Stimulated activated CD4-positive, alpha-beta T cell treated with anti-CD3 and anti-CD28 coated beads, TNF-alpha, amount 100 ng/mL, for 24 hours (primary cell): ENCODE results near the gene MFSD2A.
"Not testable (repeated sequence)": the region's sequence is repeated elsewhere in the genome, so short reads cannot be mapped to it uniquely, and the experiment has no call there.

ENCODE experiments used
- DNase-seq, 3 experiments: peaks; one replicate each; pipeline ENCODE4 v3.0.0-alpha.2; 2020; ENCODE audit warnings: low read depth in 3 of 3

MFSD2A gene

DNA sequence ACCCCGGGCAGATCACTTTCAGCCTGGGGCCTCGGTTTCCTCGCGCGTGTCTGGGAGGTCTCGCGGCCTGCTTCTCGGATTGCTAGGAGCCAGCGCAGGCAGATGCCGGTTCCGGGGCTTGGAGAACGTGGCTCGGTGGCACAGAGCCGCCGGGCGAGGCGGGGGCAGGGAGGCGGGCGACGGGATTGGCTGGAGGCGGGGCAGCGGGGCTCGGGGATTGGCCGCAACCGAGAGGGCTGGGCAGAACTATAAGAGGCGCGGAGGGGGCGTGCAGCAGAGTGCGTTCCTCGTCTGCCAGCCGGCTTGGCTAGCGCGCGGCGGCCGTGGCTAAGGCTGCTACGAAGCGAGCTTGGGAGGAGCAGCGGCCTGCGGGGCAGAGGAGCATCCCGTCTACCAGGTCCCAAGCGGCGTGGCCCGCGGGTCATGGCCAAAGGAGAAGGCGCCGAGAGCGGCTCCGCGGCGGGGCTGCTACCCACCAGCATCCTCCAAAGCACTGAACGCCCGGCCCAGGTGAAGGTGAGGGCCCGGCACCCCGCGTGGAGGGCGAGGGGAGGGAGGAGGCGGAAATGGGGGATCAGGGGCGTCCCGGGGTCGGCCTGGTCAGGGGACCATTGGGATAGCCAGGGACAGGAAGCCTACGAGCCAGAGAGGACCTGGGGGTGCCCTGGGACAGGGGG is at the start of gene MFSD2A:
Gene MFSD2A (plus strand): TSS at position 276 of the 677 bp plus-strand sequence. CDS start 148 bp downstream, at position 424.
- peak; percentile 86 to 95 (median 86) for DNase-seq

DNA sequence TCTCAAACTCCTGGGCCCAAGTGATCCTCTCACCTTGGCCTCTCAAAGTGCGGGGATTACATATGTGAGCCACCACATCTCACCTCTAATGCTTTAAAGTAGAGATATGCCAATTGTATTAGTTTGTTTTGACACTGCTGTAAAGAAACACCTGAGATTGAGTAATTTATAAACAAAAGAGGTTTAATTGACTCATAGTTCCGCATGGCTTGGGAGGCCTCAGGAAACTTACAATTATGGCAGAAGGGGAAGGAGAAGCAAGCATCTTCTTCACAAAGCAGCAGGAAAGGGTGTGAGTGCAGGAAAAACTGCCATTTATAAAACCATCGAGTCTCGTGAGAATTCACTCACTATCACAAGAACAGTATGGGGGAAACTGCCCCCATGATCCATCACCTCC is 49.8 kb upstream of the MFSD2A start:
- DNase-seq: no peak

DNA sequence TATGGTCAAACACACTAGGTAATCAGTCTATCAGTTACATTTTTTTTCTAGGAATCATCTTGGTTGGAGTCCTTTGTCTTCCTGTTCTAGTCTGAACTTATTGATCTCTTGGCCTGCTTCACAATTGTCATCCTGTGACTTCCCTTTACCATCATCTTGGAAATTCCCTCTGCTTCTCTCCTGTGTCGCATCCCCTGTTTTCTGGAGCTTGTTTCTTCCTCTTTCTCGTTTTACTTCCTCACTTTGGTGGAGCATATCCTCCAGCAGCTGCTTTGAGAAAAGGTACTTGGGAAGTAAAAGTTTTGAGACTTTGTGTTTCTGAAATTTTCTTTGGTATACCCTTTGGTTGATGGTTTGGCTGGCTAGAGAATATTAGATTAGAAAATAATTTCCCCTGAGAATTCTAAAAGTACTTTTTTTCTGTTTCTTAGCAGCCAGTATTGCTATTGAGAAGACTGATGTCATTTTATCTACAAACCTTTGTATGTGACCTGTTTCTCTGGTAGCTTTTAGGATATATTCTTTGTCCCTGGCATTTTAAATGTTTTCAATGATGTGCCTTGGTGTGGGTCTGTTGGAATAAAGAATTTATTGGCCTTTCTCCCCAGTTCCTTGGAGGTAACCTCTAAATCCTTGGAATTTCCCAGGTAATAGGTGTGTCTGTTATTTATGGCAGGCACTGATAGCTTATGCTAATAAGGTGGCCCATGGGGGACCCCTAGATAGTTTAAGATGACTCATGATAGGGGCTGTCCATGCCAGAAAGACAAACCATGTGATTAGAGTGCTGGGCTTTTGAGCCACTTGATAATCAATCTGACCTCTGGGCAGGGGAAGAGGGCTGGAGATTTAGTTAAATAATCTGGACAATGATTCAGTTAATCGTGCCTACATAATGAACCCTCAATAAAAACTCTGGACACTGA is 47.2 kb upstream of the MFSD2A start:
- no peak for DNase-seq

DNA sequence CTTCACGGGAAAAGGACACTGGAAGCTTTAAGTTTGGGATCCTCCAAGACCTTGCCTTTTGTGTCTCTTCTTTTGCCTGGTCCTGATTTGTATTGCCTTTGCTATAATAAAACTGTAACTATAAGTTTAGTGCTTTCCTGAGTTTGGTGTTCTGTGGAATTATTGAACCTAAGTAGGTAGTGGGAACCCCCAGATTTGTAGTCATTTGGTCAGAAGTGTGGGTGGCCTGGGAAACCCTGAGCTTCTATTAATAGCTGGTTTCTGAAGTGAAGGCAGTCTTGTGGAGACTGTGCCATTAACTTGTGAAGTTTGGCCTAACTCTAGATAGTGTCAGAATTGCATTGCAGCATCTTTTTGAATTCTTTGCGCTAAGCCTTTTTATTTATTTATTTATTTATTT is 46.4 kb upstream of the MFSD2A start:
- no peak for DNase-seq

DNA sequence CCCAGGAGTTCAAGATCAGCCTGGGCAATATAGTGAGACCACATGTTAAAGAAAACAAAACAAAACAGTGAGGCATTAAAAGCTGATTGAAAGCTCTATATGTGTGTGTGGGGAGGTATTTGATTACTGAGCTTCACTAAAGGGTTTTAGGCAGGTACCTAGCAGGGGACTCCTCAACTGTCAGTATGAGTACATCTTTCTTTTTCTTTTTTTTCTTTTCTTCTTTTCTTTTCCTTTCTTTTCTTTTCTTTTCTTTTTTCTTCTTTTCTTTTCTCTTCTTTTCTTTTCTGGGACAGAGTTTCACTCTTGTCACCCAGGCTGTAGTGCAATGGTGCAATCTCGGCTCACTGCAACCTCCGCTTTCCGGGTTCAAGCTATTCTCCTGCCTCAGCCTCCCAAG is 44.7 kb upstream of the MFSD2A start:
- DNase-seq: no peak

DNA sequence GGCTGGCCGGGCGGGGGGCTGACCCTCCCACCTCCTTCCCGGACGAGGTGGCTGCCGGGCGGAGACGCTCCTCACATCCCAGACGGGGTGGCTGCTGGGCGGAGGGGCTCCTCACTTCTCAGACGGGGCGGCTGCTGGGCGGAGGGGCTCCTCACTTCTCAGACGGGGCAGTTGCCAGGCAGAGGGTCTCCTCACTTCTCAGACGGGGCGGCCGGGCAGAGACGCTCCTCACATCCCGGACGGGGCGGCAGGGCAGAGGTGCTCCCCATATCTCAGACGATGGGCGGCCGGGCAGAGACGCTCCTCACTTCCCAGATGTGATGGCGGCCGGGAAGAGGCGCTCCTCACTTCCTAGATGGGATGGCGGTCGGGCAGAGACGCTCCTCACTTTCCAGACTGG is 41.8 kb upstream of the MFSD2A start:
- DNase-seq: not testable (repeated sequence)

DNA sequence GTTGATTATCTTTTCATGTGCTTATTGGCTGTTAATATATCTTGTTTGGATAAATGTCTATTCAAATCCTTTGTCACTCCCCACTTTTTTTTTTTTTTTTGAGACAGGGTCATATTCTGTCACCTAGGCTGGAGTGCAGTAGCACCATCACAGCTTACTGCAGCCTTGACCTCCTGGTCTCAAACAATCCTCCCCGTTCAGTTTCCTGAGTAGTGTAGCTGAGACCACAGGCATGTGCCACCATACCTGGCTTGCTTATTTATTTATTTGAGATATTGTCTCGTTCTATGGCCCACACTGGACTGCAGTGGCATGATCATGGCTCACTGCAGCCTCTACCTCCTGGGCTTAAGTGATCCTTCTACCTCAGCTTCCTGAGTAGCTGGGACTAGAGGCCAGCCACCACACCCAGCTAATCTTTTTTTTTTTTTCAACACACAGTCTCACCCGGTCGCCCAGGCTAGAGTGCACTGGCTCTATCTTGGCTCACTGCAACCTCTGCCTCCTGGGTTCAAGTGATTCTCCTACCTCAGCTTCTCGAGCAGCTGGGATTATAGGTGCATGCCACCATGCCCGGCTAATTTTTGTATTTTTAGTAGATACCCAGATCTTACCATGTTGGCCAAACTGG is 39.3 kb upstream of the MFSD2A start:
- DNase-seq: no peak

DNA sequence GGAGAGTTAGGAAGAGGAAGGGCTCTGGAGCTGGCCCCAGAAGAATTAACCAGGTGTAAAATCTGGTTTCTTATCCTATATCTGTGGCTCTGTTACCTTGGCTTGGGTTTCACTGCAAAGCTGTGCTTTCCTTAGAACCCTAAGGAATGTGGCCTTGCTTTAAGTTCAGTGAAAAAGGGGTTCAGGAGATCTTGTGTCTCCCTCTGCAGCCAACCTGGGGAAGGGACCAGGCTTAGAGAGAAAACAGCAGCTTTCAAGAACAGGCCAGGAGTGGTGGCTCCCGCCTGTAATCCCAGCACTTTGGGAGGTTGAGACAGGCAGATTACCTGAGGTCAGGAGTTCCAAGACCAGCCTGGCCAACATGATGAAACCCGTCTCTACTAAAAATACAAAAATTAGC is 37.1 kb upstream of the MFSD2A start:
- no peak for DNase-seq

DNA sequence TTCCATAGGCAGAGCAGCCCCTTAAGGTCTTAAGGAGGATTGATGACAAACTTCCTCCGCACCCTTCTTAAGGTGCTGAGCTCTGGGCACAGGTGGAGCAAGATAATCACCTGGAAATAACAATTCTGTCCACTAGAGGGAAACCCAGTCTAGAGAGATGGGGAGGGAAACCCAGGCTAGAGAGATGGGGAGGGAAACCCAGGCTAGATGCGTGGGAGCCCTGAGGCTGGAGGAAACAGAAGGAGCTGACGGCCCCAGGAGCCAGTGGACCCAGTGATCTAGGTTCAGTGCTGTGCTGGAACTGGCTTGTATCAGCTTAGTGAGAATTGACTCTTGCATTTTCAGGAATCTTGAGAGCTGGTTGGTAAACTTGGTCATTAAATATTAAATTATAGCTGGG is 35.4 kb upstream of the MFSD2A start:
- DNase-seq: peak in 2 of 3 experiments; percentile 20 to 44

DNA sequence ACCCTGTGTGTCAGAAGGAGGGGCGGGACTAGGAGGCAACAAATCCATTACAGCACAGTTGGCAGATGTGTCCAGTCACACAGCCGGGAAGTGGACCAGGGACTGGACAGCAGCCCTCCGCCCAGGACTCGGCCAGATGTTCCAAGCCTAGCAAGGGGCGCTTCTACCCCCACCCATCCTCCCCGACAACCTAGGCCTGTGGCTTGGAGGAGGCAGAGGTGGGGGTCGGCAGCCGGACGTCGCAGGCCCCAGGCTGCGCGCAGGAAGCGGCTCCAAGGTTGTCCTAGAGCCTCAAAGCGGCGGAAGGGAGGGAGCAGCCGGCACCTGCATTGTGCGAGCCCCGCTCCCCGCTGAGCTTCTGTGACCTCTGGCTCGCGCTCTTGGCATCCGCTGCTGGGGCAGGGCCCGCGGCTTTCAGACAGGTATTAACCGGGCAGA is 32.7 kb upstream of the MFSD2A start:
- DNase-seq: no peak

DNA sequence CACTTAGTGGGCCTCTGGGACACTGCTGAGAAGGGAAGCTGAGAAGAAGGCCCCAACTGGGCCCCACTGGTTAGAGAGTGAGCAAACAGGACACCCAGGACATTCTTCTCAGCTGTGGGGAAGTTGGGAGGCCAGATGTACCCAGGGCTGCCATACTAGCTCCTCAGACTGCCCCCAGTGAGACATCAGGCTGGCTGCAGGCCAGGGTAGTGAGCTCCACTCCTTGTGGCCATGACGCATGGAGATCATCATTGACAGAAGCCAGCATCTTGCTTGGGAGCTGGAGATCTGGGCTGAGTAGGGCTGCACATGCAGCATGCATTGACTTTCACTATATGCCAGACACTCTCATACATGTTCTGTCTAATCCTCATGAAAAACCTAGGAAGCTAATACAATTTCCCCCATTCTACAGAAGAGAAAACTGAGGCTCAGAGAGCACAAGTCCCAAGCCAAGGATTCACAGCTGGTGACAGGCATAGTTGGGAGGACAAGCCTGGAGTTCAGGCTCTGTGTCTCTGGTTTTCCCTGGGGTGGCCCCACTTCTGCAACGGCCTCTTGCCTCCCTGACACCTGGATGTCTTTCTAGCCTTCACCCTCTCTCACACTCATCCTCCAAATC is 29.1 kb upstream of the MFSD2A start:
- no peak for DNase-seq

DNA sequence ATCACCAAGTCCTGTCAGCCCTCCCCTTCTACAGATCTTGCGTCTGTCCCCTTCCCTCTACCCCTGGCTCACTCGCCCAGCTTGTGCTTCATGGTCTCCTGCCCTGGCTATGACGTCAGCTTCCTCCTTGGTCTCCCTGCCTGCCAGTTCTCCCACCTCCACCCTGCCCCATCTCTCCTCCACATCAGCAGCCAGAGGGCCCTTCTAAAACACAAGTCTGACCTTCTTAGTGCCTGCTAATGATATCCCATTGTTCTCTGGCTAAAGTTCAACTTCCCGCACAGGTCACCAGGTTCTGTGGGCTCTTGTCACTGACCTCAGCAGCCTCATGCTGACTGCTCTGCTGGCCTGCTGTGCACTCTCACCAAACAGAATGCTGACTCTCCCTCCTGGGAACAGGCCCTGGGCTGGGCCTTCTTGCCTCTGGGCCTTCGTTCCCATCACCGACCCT is 28.6 kb upstream of the MFSD2A start:
- DNase-seq: no peak

DNA sequence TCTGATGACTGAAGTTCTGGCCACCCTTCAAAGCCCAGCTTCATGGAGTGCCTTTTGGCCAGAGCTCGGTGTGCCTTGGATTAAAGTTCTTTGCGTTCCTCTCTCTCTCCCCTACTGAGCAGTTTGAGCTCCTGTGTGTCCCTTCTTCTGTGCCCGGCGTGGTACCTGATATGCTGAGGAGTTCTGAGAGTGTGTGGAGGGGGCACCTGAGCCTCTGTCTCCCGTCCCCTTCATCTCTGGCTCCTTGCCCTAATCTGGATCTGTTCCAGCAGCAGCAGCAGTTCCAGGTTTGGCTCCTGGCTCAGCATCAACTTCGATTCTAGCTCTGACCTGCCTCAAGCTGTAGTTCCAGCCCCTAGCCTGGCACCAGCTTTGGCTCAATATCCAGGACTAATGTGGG is 28.1 kb upstream of the MFSD2A start:
- DNase-seq: no peak

DNA sequence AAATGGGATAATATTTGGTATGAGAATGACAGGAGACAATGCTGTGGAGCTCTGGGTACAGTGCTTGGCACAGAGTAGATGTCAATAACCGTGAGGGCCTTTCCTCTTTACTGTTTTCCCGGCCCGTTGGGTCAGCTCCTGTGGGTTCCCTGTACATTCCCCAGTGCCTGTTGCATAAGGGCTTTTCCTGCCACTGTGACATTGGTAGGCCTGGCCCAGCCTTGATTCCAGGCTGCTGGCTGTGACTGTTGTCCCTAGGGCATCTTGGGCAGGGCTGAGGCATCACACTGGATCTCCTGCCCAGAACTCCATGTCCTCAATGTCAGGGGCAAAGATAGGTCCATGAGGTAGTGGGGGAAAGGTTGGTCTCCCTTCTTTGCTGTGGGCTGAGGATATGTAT is 27.4 kb upstream of the MFSD2A start:
- no peak for DNase-seq

DNA sequence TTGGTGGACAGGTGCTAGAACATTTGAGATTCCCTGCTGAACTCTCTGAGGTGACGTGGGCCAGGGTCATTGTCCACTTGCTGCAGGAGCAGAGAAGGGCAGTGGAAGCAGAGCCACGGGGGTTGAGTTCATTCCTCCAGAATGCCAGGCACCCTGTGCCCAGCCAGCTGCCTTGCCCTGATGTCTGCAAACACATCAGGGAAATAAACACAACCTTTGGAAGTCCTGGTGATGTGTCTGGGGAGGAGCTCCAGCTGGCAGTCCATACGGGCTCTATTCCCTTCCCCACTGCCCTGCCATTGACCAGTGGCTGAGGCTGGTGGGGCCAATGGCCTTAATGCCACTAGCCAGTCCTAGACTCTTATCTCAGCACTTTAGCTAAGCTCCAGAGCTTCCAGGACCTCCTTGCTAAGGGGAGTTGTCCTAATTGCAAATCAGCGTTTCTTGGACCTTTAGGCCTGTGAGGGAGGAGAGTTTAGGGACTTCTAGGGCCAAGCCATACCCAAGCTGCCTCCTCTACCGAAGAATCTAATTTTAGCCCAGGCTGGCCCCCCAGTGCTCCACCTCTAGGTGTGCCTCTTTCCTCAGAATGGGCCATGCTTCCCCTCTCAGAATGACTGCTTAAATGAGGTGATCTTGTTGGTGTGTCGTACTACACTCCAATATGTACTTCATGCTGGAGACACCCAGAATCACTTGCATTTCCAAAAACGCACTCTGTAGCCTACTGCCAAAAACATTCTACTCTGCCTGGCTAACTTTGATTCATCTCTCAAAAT is 25.9 kb upstream of the MFSD2A start:
- no peak for DNase-seq

DNA sequence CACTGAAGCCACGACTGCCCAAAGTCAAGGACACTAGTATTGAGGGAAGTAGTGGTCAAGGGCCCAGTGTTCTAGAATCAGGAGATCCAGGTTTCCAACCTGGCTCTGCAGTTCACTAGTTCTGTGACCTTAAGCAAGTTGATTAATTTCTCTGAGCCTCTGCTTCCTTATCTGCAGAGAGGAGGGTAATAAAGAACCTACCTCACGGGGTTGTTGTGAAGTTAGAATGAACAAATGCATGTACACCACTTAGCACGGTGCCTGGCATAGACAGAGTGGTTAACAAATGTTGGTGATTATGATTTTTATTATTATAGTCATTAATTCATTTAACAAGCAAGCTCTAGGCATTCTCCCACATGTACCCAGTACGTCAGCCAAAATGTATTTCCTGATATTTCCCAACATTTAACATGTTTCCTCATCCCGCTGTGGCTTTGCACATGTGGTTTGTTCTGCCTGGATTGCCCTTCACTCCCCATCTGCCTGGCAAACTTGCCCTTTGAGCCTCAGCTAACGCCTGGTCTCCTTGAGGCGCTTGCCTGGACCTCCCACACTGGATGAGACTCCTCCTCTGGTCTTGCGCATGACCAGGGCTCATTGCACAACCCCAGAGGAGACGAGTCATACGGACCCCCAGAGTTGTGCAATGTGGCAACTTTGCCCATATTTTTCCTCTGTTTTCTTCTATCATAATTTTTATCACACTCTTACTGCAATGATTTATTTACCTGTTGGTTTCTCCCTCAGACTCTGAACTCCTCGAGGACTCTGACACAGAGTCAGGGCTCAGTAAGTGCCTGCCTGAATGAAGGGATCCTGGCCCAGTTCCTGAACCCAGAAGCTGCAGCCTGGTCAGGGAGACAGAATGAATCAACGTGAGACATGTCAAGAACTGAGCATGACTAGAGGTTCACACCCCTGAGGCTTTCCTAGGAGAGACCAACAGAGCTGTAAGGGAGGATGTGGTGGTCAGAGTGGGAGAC is 20.7 kb upstream of the MFSD2A start:
- DNase-seq: no peak

DNA sequence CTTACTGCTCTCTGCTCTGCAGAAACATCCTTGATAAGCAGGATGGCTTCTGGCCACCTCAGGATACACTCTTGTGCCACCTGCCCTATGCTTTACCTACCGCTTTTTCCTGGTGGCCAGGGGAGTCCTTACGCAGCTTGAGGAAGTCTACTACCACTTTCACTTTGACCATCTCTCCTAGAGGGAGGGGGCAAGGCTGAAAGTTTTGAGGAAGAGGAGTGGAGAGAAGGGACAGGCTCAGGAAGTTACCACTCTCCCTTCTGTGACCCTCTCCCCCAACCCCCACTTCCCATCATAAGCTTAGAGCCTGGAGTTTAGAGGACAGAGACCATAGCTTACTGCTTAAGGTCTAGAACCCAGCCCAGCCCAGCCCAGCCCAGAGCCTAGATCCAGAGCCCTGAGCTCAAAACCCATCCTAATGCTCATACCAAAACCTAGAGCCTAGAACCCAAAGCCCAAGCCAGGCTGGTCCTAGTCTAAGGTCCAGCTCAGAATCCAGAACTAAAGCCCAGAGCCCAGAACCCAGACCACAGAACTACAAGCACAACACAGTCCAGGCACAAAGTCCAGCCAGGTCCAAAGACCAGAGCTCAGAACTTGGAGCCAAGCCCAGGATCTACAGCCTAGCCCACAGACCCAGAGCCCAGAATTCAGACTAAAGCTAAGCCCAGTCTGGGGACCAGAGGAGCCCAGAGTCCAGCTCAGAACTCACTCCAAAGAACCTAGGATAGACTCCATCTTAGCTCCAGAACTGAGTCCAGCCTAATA is 18.0 kb upstream of the MFSD2A start:
- DNase-seq: no peak

DNA sequence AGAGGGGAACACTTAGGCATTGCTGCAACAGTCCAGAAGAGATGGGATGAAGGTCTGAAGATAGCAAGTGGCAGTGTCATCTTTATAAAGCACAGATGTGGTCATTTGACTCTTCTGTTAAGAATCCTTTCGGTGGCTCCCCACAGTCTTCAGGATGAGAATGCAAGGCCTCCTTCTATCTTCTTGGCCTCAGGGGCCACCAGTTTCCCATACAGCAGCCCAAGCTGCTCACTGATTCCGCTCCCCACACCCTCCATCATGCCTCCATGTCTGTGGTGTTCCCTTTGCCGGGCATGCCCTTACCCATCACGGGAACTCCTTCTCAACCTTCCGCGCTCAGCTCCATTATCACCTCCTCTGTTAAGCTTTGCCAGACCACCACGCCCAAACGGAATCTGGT is 16.1 kb upstream of the MFSD2A start:
- no peak for DNase-seq

DNA sequence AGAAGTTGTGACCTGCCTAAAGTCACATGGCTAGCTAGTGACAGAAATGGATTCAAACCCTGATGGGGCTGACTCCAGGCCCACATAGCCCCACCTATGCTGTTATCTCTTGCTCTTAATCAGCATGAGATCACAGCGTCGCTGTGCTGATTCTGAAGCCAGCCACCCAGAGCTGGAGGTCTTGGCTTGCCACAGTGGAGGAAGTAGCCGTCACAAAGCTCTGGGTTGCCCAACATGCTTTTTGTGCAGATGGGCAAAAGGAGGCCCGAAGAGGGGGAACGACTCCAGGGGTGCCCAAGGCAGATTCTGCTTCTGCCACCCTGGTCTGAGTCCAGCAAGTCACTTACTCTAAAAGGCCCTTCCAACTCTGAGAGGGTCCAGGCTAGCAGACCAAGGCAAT is 14.7 kb upstream of the MFSD2A start:
- no peak for DNase-seq
